HPDE6-E6E7 (cell line): ENCODE results near the gene COA4.
"Not testable (repeated sequence)": the region's sequence is repeated elsewhere in the genome, so short reads cannot be mapped to it uniquely, and the experiment has no call there.

Experiments
- DNase-seq: peaks from one replicate; pipeline ENCODE4 v3.0.0; 2011; ENCODE audit warnings: missing footprints; ENCODE audit errors: extremely low spot score

COA4 gene

GRCh38 chr11:73876424-73877310 is at the start of gene COA4, which contains the start of gene PAAF1:
Gene COA4, minus strand, starts transcription at chr11:73876846. Its CDS starts 3,468 bp downstream, at chr11:73873378.
Gene PAAF1, plus strand, starts transcription at chr11:73876999. Its CDS starts 23 bp downstream, at chr11:73877022.
- DNase-seq = peak; percentile 90

DNA sequence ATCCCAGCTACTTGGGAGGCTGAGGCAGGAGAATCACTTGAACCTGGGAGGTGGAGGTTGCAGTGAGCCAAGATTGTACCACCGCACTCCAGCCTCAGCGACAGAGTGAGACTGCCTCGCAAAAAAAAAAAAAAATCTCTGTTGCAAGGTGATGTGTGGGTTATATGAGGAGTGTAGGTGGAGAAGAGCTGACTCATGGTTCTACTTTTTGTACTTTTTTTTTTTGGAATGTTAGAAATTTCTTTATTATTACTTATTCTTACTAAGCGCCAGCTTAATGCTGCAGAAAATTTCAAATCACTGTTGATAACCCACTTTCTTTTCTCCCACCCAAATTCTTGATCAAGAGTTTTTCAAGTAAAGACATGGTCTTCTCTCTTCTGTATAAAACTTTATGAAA is 44.5 kb upstream of the COA4 start:
- DNase-seq = no peak

- no peak for DNase-seq
These were observed 39.8 kb upstream of the COA4 start for GRCh38 chr11:73916435-73916834.

DNA sequence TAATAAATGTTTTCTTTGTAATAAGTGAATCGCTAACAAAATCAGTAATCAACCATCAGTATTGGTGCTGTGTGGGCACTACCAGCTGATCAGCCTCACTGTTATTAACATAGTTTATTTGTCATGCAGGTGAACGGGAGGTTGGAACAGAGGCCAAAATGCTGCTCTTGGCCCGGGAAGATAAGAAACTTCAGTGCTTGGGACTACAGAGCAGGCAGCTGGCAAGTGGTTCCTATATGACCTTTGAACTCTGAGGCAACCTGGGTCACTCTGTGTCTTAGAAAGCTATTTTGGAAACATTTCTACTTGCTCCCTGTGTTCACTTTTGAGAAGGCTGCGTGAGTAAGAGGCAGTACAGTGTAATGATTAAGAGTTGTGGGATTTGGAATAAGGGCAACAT is 37.6 kb upstream of the COA4 start:
- DNase-seq = no peak

GRCh38 chr11:73913472-73913871 is 36.8 kb upstream of the COA4 start:
- no peak for DNase-seq

GRCh38 chr11:73912026-73912425 is 35.4 kb upstream of the COA4 start:
- DNase-seq = no peak

DNA sequence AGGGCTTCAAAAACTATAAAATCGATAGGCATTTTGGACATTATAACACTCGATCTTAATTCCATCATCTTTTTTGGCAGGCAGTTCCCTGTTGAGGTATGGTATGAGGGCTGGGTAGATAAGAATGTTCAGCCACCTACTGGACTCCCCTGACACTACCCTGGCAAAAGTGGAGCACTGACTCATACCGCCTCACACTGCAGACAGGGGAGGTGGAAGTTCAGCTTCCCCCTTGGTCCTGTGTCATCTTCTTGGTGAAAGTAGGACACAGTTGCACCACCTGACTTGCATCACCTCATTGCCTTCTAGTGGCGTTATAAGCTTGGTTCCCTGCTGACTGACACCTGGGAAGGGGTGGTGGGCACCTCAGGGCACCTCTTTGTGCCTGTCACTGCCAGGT is 30.5 kb upstream of the COA4 start:
- DNase-seq = peak; percentile 83

DNA sequence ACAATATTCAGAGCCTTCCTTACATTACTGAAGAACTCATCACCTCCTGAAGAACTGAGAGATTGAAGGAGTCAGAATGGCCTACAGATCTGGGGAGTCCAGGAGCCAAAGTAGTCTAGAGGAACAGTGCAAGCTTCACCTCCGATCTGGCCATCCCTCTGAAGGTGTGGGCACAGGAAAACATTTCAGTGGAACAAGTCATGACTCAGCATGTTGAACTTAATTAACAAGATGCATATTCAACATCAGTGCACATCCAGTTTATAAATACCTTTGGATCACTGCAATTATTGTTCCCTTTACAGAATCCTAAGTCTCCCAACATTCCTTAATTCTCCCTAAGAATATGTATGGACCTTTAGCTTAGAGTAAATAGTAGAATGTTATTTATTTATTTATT is 25.7 kb upstream of the COA4 start:
- no peak for DNase-seq

DNA sequence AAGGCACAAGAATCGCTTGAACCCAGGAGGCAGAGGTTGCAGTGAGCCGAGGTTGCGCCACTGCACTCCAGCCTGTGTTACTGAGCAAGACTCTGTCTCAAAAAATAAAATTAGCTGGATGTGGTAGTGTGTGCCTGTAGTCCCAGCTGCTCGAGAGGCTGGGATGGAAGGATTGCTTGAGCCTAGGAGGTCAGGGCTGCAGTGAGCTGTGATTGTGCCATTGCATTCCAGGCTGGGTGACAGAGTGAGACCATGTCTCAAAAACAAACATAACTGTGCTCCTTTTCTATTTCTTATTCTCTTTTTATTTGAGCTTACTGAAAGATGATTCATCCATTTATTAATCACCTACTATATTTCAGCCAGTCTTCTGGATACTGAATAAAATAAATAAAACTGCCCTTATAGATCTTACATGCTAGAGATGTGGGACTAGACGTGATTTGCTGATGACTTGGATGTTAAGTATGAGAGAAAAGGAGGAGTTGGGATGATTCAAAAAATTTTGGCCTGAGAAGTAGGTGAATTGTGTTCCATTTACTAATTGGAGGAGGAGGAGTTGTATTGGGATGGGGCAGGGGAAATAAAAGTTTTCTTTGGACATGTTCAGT is 18.2 kb upstream of the COA4 start:
- DNase-seq = no peak

GRCh38 chr11:73893041-73893440 is 16.4 kb upstream of the COA4 start:
- no peak for DNase-seq

DNA sequence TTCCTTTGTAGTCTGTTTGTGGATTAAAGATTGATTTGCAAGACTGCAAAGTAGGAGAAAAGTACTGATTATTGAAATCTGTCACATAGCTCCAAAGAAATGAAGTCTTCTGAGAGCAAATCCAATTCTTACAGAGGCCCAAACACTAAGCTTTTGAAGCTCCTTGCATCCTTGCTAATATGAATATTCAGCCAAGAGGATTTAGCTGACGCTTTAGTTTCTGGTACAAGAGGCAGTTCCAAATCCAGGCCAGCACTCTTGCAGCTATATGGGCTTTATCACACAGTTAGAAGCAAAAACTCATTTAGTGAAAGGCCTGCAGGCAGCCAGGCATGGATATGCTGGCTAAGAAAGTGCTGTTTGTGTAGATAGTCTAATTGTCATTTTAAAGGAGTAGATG is 12.9 kb upstream of the COA4 start:
- DNase-seq = no peak

- DNase-seq = peak; percentile 44
These were observed 12.4 kb upstream of the COA4 start for GRCh38 chr11:73889019-73889418.

- no peak for DNase-seq
These were observed 11.6 kb upstream of the COA4 start for GRCh38 chr11:73888244-73888643.

- no peak for DNase-seq
These were observed 7.2 kb upstream of the COA4 start for GRCh38 chr11:73883856-73884255.

DNA sequence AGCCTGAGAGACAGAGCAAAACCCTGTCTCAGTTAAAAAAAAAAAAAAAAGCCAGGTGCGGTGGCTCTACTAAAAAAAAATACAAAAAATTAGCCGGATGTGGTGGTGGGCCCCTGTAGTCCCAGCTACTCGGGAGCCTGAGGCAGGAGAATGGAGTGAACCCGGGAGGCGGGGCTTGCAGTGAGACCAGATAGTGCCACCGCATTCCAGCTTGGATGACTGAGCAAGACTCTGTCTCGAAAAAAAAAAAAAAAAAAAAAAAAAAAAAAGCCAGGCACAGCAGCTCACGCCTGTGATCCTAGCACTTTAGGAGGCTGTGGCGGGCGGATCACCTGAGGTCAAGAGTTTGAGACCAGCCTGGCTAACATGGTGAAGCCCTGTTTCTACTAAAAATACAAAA is 3.8 kb upstream of the COA4 start:
- not testable (repeated sequence) for DNase-seq

DNA sequence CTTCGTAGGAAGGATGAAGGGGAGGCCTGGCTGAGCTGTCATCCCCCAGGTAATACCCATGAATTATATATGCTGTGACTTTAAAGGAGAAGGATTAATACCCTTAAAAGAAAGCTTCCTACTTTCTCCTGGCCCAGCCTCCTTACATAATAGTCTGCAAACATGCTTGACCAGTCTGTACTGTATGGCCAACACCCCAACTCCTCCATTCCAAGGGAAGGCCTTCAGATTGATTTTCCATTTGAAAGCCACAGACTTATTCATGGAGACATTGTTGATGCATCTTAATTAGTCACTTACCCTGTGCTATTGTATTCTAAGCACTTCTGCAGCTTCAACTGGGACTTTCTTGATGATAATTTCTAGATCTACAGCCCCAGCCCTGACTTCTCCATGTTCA is 2.1 kb upstream of the COA4 start:
- no peak for DNase-seq

- no peak for DNase-seq
These were observed 806 bp downstream of the COA4 start for GRCh38 chr11:73875840-73876239.

- no peak for DNase-seq
These were observed 1.3 kb downstream of the COA4 start for GRCh38 chr11:73875380-73875779.

DNA sequence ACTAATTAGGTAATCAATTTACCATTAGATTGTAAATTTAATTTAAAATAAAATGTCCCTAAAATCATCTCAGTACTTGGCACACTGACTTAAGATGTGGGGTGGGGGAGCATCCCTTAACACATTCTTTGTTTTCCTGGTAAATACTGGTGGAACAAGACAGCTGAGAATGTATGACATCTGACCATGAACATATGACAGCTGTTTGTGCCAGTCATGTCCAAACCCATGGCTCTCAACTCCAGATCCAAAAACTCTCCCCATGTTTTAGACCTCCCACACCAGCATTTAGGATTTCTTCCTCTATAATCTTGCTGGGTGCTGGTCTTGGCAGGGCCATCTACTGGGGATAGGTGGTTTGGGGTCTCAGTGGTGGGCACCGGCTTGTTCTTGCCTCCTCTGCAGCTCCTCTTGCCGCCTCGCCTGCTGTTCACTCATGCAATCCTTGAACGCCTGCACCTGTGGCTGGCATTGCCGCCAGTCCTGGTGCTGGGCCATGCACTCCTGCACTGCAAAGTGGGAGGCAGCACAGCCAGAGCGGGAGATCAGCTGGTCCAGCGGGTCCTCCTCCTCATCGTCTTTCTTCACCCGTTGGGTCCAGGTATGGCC is 3.8 kb downstream of the COA4 start:
- DNase-seq = no peak

DNA sequence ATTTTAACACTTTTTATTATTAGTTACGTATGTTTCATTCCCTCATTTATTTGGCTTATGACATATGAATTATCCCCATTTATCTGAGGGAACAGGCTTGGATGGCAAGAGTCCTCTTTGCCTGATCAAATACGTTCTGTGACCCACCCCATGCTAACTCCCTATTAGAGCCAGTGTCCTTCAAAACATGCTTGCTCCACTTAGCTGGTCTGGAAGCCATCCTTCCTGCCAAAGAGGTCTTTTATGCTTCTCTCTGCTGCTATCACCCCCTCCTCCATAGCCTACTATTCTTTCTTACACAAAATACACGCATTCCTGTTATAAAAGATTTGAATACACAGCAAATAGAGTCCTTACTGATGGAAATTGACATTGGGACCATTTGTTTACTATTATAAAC is 6.4 kb downstream of the COA4 start:
- no peak for DNase-seq

DNA sequence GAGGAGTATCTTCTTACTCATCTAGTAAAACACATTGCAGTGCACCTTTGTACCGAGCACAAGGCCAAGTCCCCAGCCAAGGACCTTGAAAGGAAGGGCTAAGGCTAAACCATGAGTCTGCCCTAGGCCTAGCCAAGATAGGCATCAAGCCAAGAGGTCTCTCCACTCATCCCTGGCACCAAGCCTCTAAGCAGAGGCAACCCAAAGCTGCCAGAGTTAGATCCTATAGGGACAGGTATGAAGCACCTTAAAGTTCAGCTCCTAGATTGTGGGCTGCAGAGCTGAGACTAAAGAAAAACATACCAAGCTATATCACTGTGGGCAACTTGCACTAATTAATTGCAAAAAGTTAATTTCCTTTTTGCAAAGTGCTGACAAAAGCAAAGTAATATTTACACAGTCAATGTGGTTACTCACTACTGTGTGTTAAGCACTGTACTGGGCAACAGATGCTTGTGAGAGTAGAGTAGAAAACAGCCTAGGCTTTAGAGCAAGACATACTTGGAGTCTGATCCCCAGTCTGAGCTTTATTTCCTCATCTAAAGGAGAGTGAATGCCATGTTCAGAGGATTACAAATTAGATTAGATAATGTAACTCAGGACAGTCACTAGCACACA is 7.2 kb downstream of the COA4 start:
- DNase-seq = no peak

GRCh38 chr11:73866586-73866996 is 10.1 kb downstream of the COA4 start:
- peak; percentile 45 for DNase-seq
